NB4 (cell line): Measurements from ENCODE around the gene LRP1B.

Source experiments
- DNase-seq: peaks from one replicate; pipeline ENCODE4 v3.0.0; 2010; ENCODE audit warnings: low read depth
- H3K4me3 ChIP-seq: one replicate; pipeline ENCODE4 v1.5.1; 2011; ENCODE audit warnings: mild to moderate bottlenecking, low read depth, low read length, moderate library complexity
- CTCF ChIP-seq: IDR thresholded peaks from one replicate; pipeline ENCODE4 v1.5.1; 2012; ENCODE audit warnings: low read depth, low read length
- MAX ChIP-seq: IDR thresholded peaks from 2 replicates; pipeline ENCODE4 v1.6.1; 2011; ENCODE audit warnings: low read depth, low read length
- MYC ChIP-seq: IDR thresholded peaks from 2 replicates; pipeline ENCODE4 v1.6.1; 2011; ENCODE audit warnings: low read depth, low read length
- POLR2A ChIP-seq: IDR thresholded peaks from 2 replicates; pipeline ENCODE4 v1.6.1; 2011; ENCODE audit warnings: mild to moderate bottlenecking; ENCODE audit not compliant: insufficient read length; ENCODE audit errors: extremely low read depth

The LRP1B gene

GRCh38 chr2:141930803-141931202 is 200.0 kb downstream of the LRP1B start:
- TF ChIP-seq MYC: no peak
- TF ChIP-seq MAX: no peak
- no peak for TF ChIP-seq POLR2A
- TF ChIP-seq CTCF: no peak
- DNase-seq: no peak
- H3K4me3 ChIP-seq: no peak overlapping the region

GRCh38 chr2:141929331-141930252 is 201.2 kb downstream of the LRP1B start:
- no peak for DNase-seq
- H3K4me3 ChIP-seq: no peak overlapping the region
- no peak for TF ChIP-seq POLR2A
- TF ChIP-seq MAX: no peak
- no peak for TF ChIP-seq MYC
- no peak for TF ChIP-seq CTCF

GRCh38 chr2:141928476-141928875 is 202.3 kb downstream of the LRP1B start:
- no peak for DNase-seq
- TF ChIP-seq CTCF (no peak), POLR2A (no peak), MYC (no peak), MAX (no peak)
- no peak overlapping the region for H3K4me3 ChIP-seq

GRCh38 chr2:141927536-141927935 is 203.3 kb downstream of the LRP1B start:
- TF ChIP-seq POLR2A: no peak
- no peak for TF ChIP-seq CTCF
- TF ChIP-seq MYC: no peak
- no peak for DNase-seq

GRCh38 chr2:141925511-141925910 is 205.3 kb downstream of the LRP1B start:
- no peak for DNase-seq
- no peak overlapping the region for H3K4me3 ChIP-seq
- TF ChIP-seq POLR2A: no peak
- no peak for TF ChIP-seq MYC

More at GRCh38 chr2:141927536-141927935, 203.3 kb downstream of the LRP1B start:
- no peak overlapping the region for H3K4me3 ChIP-seq

- no peak overlapping the region for H3K4me3 ChIP-seq
- no peak for DNase-seq
- TF ChIP-seq MAX (no peak), MYC (no peak), POLR2A (no peak), CTCF (no peak)
Measured at GRCh38 chr2:141923657-141924056, 207.2 kb downstream of the LRP1B start.
